Breast epithelium (tissue), 4 donors: ENCODE data around the gene GBA2. TPM values are rescaled to one million over a fixed set of nuclear protein-coding genes. Genes with fewer than 3 reads are reported as not detected.
A peak's percentile ranks its signal among the peaks of the same experiment; 100 is the strongest.

ENCODE experiments used
- DNase-seq, 2 donors: peaks; one replicate each; pipeline ENCODE4 v3.0.0-alpha.2; 2019; ENCODE audit warnings: low spot score in 2 of 2
- H3K27ac ChIP-seq, 2 donors: fragments of 200-600 bp; sonication (generic) in 1 of 2; one replicate each; pipeline ENCODE4 v1.5.1; 2016 to 2019; ENCODE audit warnings: mild to moderate bottlenecking in 1 of 2
- H3K27me3 ChIP-seq, 2 donors: fragments of 200-600 bp; sonication (generic) in 1 of 2; one replicate each; pipeline versions ENCODE4 v1.5.1 to v1.6.0; 2017 to 2019; ENCODE audit warnings: control low read depth in 1 of 2, mild to moderate bottlenecking in 1 of 2
- H3K36me3 ChIP-seq: fragments of 200-600 bp; one replicate; pipeline ENCODE4 v1.5.1; 2019
- H3K4me1 ChIP-seq, 2 donors: fragments of 200-600 bp; sonication (generic); one replicate each; pipeline ENCODE4 v1.5.1; 2016 to 2019; ENCODE audit warnings: control low read depth in 1 of 2
- H3K4me3 ChIP-seq, 3 donors: fragments of 200-600 bp; sonication (generic); 1 replicate in 2 of 3; 2 replicates in 1 of 3; pipeline ENCODE4 v1.5.1; 2016 to 2019; ENCODE audit warnings: mild to moderate bottlenecking in 3 of 3, moderate library complexity in 2 of 3
- H3K9me3 ChIP-seq, 2 donors: fragments of 200-600 bp; sonication (generic) in 1 of 2; one replicate each; pipeline ENCODE4 v1.5.1; 2016 to 2019; ENCODE audit warnings: control low read depth in 1 of 2
- CTCF ChIP-seq, 3 donors: fragments of 450-650 bp; IDR thresholded peaks; one replicate each; pipeline ENCODE4 v1.5.1; 2016 to 2017; ENCODE audit warnings: antibody characterized with exemption in 3 of 3, mild to moderate bottlenecking in 3 of 3, moderate library complexity in 3 of 3
- POLR2A ChIP-seq: fragments of 450-650 bp; IDR thresholded peaks from one replicate; pipeline ENCODE4 v1.6.1; 2016; ENCODE audit warnings: antibody characterized with exemption, mild to moderate bottlenecking, moderate library complexity
- POLR2AphosphoS5 ChIP-seq, 3 donors: sonication (generic); formaldehyde crosslinking; IDR thresholded peaks; one replicate each; pipeline ENCODE4 v1.6.1; 2017; ENCODE audit warnings: antibody characterized with exemption in 3 of 3
- intact Hi-C: fragments of 100-400 bp; cut with DNase I; formaldehyde crosslinking; loops from one replicate; pipeline ENCODE4 v1.15.1; 2023; ENCODE audit warnings: low total_unique reads
- total RNA-seq, 3 donors: library from RNA; depleted of rRNA; stranded (reverse); fragments of >200 nt; gene quantifications; one replicate each; pipeline ENCODE4 v1.1.0, GENCODE V29; 2016

GBA2 gene
- total RNA-seq, 3 donors from 2014 or later, result 44.5 to 63.8 (median 57.0) TPM

GRCh38 chr9:35689542-35690293 is 59.3 kb downstream of the GBA2 start, which contains the start of gene TPM2:
Gene TPM2 (minus strand): TSS chr9:35689925. CDS start chr9:35689817, 108 bp downstream.
- TF ChIP-seq POLR2A (peak; percentile 21), POLR2AphosphoS5 (IDR thresholded peaks at IDR 0.05) (peak; percentile 69 to 75 (median 74)), CTCF (IDR thresholded peaks at IDR 0.05) (no peak)
- H3K4me3 ChIP-seq, result peak within 1 kb of the TSS; percentile 55 to 81 (median 68)
- intact Hi-C loops, result no loop called here
- peaks cover 0 to 3% of the 10 kb centered on the region in 2 donors for H3K4me1 ChIP-seq
- peak; percentile 69 to 88 for DNase-seq
- H3K9me3 ChIP-seq, result no peaks in the 10 kb centered on the region
- no peaks in the 10 kb centered on the region for H3K27me3 ChIP-seq
- H3K27ac ChIP-seq, result peak within 1 kb of the TSS; percentile 92 to 94
- H3K36me3 ChIP-seq, result no peaks in the 10 kb centered on the region

- Histone ChIP-seq H3K9me3 (no peaks in the 10 kb centered on the region), H3K27ac (peak overlapping the region; percentile 92 to 94), H3K4me1 (peaks cover 0 to 3% of the 10 kb centered on the region in 2 donors), H3K4me3 (peak overlapping the region; percentile 55 to 81 (median 68)), H3K27me3 (no peaks in the 10 kb centered on the region), H3K36me3 (no peaks in the 10 kb centered on the region)
- no peak for DNase-seq
- TF ChIP-seq POLR2A, result no peak
- no peak for TF ChIP-seq POLR2AphosphoS5 (IDR thresholded peaks at IDR 0.05)
- no peak for TF ChIP-seq CTCF (IDR thresholded peaks at IDR 0.05)
- intact Hi-C loops, result no loop called here
These were observed 60.2 kb downstream of the GBA2 start for GRCh38 chr9:35688558-35689541.

- intact Hi-C loops, result no loop called here
- TF ChIP-seq POLR2AphosphoS5 (IDR thresholded peaks at IDR 0.05) (no peak), POLR2A (no peak), CTCF (IDR thresholded peaks at IDR 0.05) (no peak)
- Histone ChIP-seq H3K27me3 (no peaks in the 10 kb centered on the region), H3K27ac (peak overlapping the region; percentile 92 to 94), H3K36me3 (no peaks in the 10 kb centered on the region), H3K4me3 (peak overlapping the region; percentile 55 to 81 (median 68)), H3K9me3 (no peaks in the 10 kb centered on the region), H3K4me1 (peaks cover 0 to 3% of the 10 kb centered on the region in 2 donors)
- DNase-seq, result no peak
These were observed 61.0 kb downstream of the GBA2 start for GRCh38 chr9:35687972-35688557.

GRCh38 chr9:35687306-35687705 is 61.7 kb downstream of the GBA2 start:
- intact Hi-C loops, result no loop called here
- peaks cover 0 to 3% of the 10 kb centered on the region in 2 donors for H3K4me1 ChIP-seq
- DNase-seq, result no peak
- H3K36me3 ChIP-seq, result no peaks in the 10 kb centered on the region
- peak overlapping the region; percentile 92 to 94 for H3K27ac ChIP-seq
- peak overlapping the region; percentile 55 to 81 (median 68) for H3K4me3 ChIP-seq
- H3K9me3 ChIP-seq, result no peaks in the 10 kb centered on the region
- TF ChIP-seq POLR2AphosphoS5 (IDR thresholded peaks at IDR 0.05), result no peak
- no peak for TF ChIP-seq POLR2A
- TF ChIP-seq CTCF (IDR thresholded peaks at IDR 0.05), result no peak
- no peaks in the 10 kb centered on the region for H3K27me3 ChIP-seq

Other genes starting within 250 kb of the GBA2 start
- gene TESK1, start 144.0 kb downstream of the GBA2 start, total RNA-seq, result 10 to 100 TPM; 26.5 to 50.4 (median 33.8) TPM
- 1 to 10 TPM; 3.6 to 6.4 (median 5.1) TPM for gene CD72, start 130.8 kb downstream of the GBA2 start, total RNA-seq
- gene SIT1, start 98.3 kb downstream of the GBA2 start, total RNA-seq, result 1 to 10 TPM; 1.2 to 3.2 (median 1.3) TPM
- 1,000 to 10,000 TPM; 1,664 to 2,064 (median 2,058) TPM for gene RMRP, start 91.2 kb downstream of the GBA2 start, total RNA-seq
- 100 to 1,000 TPM in 1 of 3 donors, 10 to 100 TPM in 2; 18.3 to 102 (median 35.4) TPM for gene CCDC107, start 90.9 kb downstream of the GBA2 start, total RNA-seq
- gene ARHGEF39, start 84.0 kb downstream of the GBA2 start, total RNA-seq, result 1 to 10 TPM in 1 of 3 donors, under 1 TPM in 2; 0.59 to 1.6 (median 0.80) TPM
- 1 to 10 TPM in 1 of 3 donors, under 1 TPM in 1, not detected in 1; 0.16 to 5.0 TPM for gene CA9, start 75.3 kb downstream of the GBA2 start, total RNA-seq
- 100 to 1,000 TPM; 143 to 402 (median 258) TPM for gene TPM2, start 59.3 kb downstream of the GBA2 start, total RNA-seq
- 100 to 1,000 TPM; 163 to 497 (median 215) TPM for gene TLN1, start 17.0 kb downstream of the GBA2 start, total RNA-seq
- 10 to 100 TPM; 46.4 to 49.9 (median 47.2) TPM for gene CREB3, start 16.6 kb downstream of the GBA2 start, total RNA-seq
- 10 to 100 TPM; 16.7 to 20.1 (median 17.4) TPM for gene RGP1, start 59 bp upstream of the GBA2 start, total RNA-seq
- not detected for gene MSMP, start 5.0 kb upstream of the GBA2 start, total RNA-seq
- gene NPR2, start 42.4 kb upstream of the GBA2 start, total RNA-seq, result 10 to 100 TPM; 10.2 to 34.2 (median 14.7) TPM
- gene SPAG8, start 63.0 kb upstream of the GBA2 start, total RNA-seq, result 1 to 10 TPM; 1.1 to 2.2 (median 1.3) TPM
- gene HINT2, start 65.8 kb upstream of the GBA2 start, total RNA-seq, result 10 to 100 TPM; 25.0 to 55.7 (median 32.1) TPM
- under 1 TPM in 1 of 3 donors, not detected in 2; 0.15 TPM for gene FAM221B, start 79.5 kb upstream of the GBA2 start, total RNA-seq
- gene TMEM8B, start 80.0 kb upstream of the GBA2 start, total RNA-seq, result 1 to 10 TPM; 4.9 to 7.9 (median 6.7) TPM
- not detected for gene OR13J1, start 121.2 kb upstream of the GBA2 start, total RNA-seq
- gene HRCT1, start 157.0 kb upstream of the GBA2 start, total RNA-seq, result 10 to 100 TPM in 2 of 3 donors, 1 to 10 TPM in 1; 3.4 to 16.0 (median 12.8) TPM
- 10 to 100 TPM in 1 of 3 donors, 1 to 10 TPM in 2; 4.8 to 13.4 (median 8.6) TPM for gene SPAAR, start 160.3 kb upstream of the GBA2 start, total RNA-seq
- gene OR2S2, start 208.9 kb upstream of the GBA2 start, total RNA-seq, result not detected